AG09309 (cell line): ENCODE measurements around the gene EPHB6.

Experiments used
- DNase-seq: peaks from one replicate; pipeline ENCODE4 v3.0.0-alpha.2; 2010; ENCODE audit warnings: low read depth
- H3K4me3 ChIP-seq: 2 replicates; pipeline ENCODE4 v1.5.1; 2011; ENCODE audit warnings: mild to moderate bottlenecking, low read depth, low read length, moderate library complexity; ENCODE audit not compliant: control insufficient read depth
- TF ChIP-seq, protein P1 (sequence below): IDR thresholded peaks from 2 replicates; pipeline ENCODE4 v1.5.1; 2011; ENCODE audit warnings: mild to moderate bottlenecking, low read depth, low read length, inconsistent platforms; ENCODE audit not compliant: insufficient read depth, control insufficient read depth; ENCODE audit errors: missing control alignments

Gene EPHB6

DNA sequence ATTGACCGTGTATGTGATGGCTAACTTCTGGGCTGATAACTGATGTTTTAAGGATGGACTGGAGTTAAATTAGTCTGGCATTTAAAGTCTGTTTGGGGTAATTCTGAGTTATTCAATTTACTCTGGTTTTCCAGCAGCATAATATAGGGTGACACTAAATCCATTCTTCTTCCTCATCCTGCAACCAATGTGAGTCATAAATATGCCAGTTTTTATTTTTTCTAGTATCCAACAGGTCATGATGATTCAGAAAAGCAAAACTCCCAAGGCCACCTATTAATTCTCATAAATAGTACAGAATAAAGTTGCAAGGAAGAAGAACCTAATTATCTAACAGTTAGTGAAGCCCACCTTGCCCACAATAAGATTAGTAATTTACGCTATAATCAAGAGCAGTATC, 7.5 kb upstream of the EPHB6 start:
- TF ChIP-seq, protein P1, sequence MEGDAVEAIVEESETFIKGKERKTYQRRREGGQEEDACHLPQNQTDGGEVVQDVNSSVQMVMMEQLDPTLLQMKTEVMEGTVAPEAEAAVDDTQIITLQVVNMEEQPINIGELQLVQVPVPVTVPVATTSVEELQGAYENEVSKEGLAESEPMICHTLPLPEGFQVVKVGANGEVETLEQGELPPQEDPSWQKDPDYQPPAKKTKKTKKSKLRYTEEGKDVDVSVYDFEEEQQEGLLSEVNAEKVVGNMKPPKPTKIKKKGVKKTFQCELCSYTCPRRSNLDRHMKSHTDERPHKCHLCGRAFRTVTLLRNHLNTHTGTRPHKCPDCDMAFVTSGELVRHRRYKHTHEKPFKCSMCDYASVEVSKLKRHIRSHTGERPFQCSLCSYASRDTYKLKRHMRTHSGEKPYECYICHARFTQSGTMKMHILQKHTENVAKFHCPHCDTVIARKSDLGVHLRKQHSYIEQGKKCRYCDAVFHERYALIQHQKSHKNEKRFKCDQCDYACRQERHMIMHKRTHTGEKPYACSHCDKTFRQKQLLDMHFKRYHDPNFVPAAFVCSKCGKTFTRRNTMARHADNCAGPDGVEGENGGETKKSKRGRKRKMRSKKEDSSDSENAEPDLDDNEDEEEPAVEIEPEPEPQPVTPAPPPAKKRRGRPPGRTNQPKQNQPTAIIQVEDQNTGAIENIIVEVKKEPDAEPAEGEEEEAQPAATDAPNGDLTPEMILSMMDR = no peak
- DNase-seq = no peak
- no peak overlapping the region for H3K4me3 ChIP-seq

DNA sequence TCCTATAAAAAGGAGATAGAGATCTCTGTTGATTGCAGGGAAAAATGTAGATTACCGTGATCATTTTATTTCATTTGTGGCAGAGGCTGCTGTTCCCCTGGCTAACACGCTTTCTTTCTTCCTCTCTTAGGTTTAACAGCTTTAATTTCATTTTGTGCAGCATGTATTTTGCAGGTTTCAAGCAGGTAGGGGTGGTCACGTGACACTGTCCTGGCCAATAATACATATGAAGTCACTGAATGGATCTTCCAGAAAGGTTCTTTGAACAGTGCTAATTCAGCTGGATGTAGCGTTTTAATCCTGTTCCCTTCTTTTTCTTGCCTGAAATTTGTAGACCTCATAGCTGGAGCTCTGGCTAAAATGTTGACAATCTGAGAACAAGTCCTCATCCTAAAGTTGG, 3.6 kb upstream of the EPHB6 start:
- TF ChIP-seq, protein P1 = no peak
- H3K4me3 ChIP-seq = no peak overlapping the region
- DNase-seq = no peak

DNA sequence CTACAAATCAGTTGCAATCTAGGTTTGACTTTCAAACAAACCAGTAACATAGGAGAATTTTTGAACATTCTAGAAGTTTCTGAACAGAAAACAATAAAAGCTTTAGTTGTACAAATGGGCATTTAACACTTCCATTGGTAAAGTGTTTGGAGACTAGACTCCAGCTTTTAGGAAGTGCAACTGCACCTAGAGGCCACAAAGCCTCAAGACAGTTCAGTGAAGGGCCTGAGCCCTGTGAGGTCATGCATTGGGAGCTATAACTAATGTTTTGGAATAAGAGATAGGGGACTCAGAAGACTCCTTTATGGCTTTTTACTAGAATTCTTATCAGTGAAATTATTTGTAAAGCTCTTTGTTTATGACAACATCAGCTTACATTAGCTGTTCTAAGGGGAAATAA, 3.0 kb upstream of the EPHB6 start:
- DNase-seq = no peak
- H3K4me3 ChIP-seq = no peak overlapping the region
- TF ChIP-seq, protein P1 = no peak

DNA sequence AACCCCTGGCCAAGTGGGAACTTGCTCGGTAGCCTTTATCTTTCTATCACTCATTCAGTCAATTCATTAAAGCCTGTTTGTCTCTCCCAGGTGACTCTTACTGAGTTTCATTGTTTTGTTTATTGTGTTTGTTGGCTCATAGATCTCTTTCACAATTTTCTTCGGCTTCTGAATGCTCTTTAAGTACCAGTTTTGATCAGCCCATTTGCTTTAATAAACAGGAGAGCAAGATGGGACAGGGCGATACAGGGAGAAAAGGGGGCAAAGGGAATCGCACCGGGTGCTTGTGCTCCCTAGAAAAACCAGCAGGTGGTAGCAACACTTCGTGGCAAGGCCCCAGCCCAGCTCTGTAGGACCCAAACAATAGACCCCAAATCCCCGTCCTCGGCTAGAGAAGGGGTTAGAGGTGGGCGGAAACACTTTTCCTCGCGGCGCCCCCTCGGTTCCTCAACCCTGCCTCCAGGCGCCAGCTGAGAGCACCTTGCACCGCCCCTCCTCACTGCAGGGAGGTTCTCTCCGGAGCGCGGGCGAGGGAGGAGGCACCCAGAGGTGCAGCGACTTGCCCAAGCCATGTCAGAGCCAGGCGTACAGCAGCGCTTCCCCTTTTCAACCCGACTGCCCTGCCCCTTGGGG, 1.0 kb upstream of the EPHB6 start:
- TF ChIP-seq, protein P1 = peak; percentile 79
- H3K4me3 ChIP-seq = peak overlapping the region; percentile 68
- DNase-seq = no peak

DNA sequence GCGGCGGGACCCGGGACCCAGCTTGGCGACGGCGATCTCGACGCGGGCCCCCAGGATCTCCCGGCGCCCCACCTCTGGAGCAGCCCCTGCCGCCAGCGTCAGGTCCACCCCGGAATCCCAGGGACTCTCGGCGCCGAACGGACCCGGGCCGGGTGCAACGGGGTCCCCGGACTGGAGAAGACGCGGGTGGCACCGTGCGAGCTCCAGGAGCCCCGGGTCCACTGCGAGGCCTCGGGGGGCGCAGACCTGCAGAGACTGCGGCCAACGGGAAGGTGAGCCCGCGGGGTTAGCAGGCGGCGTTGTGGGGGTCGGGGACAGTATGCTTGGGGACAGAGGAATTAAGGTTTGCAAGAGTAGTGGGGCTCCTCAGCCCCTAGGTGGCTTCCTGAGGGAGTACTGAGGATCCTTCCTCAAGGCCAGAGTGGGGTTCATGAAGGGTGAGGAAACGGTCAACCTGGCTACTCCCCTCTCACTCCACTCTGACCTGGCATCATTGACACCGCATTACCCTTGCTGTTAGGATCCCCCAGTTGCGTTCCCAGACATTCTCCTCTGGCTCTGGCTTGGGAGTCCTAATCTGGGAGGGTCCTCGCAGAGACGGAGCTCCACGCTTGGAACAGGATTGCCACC, 353 bp downstream of the EPHB6 start:
- H3K4me3 ChIP-seq = peak overlapping the region; percentile 68
- TF ChIP-seq, protein P1 = no peak
- no peak for DNase-seq

DNA sequence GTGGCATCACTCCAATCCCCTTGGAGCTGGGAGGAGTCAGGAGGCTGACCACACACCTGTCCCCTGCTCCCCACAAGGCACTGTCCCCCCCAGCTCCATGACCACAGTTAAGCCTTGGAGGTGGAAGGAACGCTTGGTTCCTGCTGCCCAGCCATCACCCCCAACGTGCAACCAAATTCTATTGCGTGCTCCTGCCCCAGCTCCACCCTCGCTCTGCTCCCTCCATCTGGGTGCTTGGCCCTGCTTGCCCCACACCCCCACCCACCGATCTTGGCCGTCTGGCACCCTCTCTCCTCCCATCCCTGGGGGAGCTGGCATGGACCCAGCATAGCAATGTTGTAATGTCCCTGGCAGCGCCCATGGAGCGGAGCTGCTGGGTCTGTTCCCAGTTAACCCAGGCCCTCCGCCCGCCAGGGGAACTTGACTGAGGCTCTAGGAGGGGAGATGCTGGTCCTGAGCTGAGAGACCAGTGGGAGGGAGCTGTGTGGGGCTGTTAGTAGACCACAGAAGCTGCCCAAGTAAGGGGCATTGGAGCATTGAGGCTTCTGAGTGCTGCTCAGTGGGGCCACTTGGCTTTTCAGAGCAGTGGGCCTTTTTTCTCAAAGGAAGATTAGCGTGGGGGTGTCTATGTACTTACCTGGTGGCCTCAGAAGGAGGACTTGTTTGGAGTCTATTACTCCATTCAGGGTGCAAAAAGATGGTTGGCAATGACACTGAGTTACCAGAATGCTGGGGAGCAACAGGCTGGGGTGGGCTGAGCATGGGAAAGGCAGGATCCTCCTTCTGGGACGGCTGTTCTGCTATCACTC, 1.1 kb downstream of the EPHB6 start:
- H3K4me3 ChIP-seq = no peak overlapping the region; the same call in 1 of the 2 replicates
- TF ChIP-seq, protein P1 = no peak
- DNase-seq = no peak
